HG03575 (cell line): ENCODE data around the gene REL.
"Not testable (repeated sequence)": the region's sequence is repeated elsewhere in the genome, so short reads cannot be mapped to it uniquely, and the experiment has no call there.

Source experiments
- ATAC-seq: cut with Tn5 transposase; IDR thresholded peaks from one replicate; pipeline ENCODE4 v1.9.1; 2021; ENCODE audit not compliant: unreplicated experiment, insufficient number of reproducible peaks, low FRiP score; ENCODE audit errors: extremely low read depth

Gene REL

GRCh38 chr2:60901296-60901695 is 19.9 kb downstream of the REL start:
- not testable (repeated sequence) for ATAC-seq

GRCh38 chr2:60905867-60906266 is 24.5 kb downstream of the REL start:
- not testable (repeated sequence) for ATAC-seq

GRCh38 chr2:60906395-60906794 is 25.0 kb downstream of the REL start:
- no peak for ATAC-seq

GRCh38 chr2:60907329-60907728 is 26.0 kb downstream of the REL start:
- ATAC-seq, result no peak

- ATAC-seq, result no peak
Observed at GRCh38 chr2:60925994-60926740, 44.8 kb downstream of the REL start.

- no peak for ATAC-seq
Observed at GRCh38 chr2:60926741-60927552, 45.6 kb downstream of the REL start.

- ATAC-seq, result not testable (repeated sequence)
Observed at GRCh38 chr2:60932061-60932460, 50.7 kb downstream of the REL start.

- ATAC-seq, result no peak
Observed at GRCh38 chr2:60932954-60933353, 51.6 kb downstream of the REL start.

- ATAC-seq, result no peak
Observed at GRCh38 chr2:60934165-60934722, 52.9 kb downstream of the REL start.

- ATAC-seq, result no peak
Observed at GRCh38 chr2:60936757-60937156, 55.4 kb downstream of the REL start.

- ATAC-seq, result no peak
Observed at GRCh38 chr2:60938301-60938700, 56.9 kb downstream of the REL start.

GRCh38 chr2:60939622-60940021 is 58.2 kb downstream of the REL start:
- ATAC-seq, result no peak

GRCh38 chr2:60945341-60945740 is 64.0 kb downstream of the REL start:
- no peak for ATAC-seq

GRCh38 chr2:60947056-60947455 is 65.7 kb downstream of the REL start:
- ATAC-seq, result no peak

GRCh38 chr2:60948161-60948560 is 66.8 kb downstream of the REL start:
- no peak for ATAC-seq

- ATAC-seq, result no peak
Observed at GRCh38 chr2:60948926-60949579, 67.7 kb downstream of the REL start.

- no peak for ATAC-seq
Observed at GRCh38 chr2:60954139-60954538, 72.8 kb downstream of the REL start.

GRCh38 chr2:60957224-60957623 is 75.8 kb downstream of the REL start:
- ATAC-seq, result no peak

GRCh38 chr2:60957643-60958042 is 76.3 kb downstream of the REL start:
- ATAC-seq, result no peak

GRCh38 chr2:60958361-60958760 is 77.0 kb downstream of the REL start:
- no peak for ATAC-seq
